K562 (cell line): ENCODE measurements around the gene NRM. TPM values are rescaled to one million over a fixed set of nuclear protein-coding genes. Genes with fewer than 3 reads are reported as not detected.

ENCODE experiments used
- ATAC-seq: fragments of 200-7000 bp; cut with Tn5 transposase; 3 replicates; pipeline ENCODE4 v1.9.1; 2020; ENCODE audit warnings: moderate library complexity
- BruUV-seq: library from RNA; stranded (reverse); fragments of 400-500 nt; replicated peaks from 2 replicates; lab custom pipeline; 2021; lab: Mats Ljungman, UMichigan
- CTCF ChIA-PET: fragments of 300-600 bp; formaldehyde crosslinking; extraction: SDS; loops from one replicate; lab custom pipeline; 2021; ENCODE audit warnings: low intra/inter-chr PET ratio; lab: Yijun Ruan, JAX
- POLR2A ChIA-PET: fragments of 300-600, 350-650 bp; sonication (Branson Sonifier 250); formaldehyde crosslinking; extraction: SDS; loops from one replicate; lab custom pipeline; 2021; ENCODE audit warnings: antibody characterized with exemption, inconsistent platforms; lab: Yijun Ruan, JAX
- DNase-seq, 4 experiments: peaks; one replicate each; pipeline versions ENCODE4 v3.0.0 to v3.0.0-alpha.2; 2011 to 2018; ENCODE audit warnings: low spot score in 3 of 4, mixed read lengths in 3 of 4; ENCODE audit errors: extremely low read depth in 1 of 4
- FAIRE-seq: peaks from 2 replicates; lab custom pipeline; 2011; peaks lifted over from hg19 to GRCh38; lab: Jason Lieb, UNC
- H2AFZ ChIP-seq: 2 replicates; pipeline ENCODE4 v1.6.0; 2011; ENCODE audit warnings: low read depth, low read length, control low read depth, inconsistent platforms
- H3K27ac ChIP-seq: fragments of 200-600 bp; 3 replicates; pipeline ENCODE4 v1.8.0; 2011; ENCODE audit warnings: low read depth, mild to moderate bottlenecking, control low read depth, inconsistent platforms, low read length, moderate library complexity, mixed read lengths; ENCODE audit errors: extremely low read depth
- H3K27me3 ChIP-seq, 2 experiments: fragments of 300-600 bp in 1 of 2; 2 replicates in 1 of 2; 3 replicates in 1 of 2; pipeline versions ENCODE4 v1.6.0 to v1.8.0; 2011; ENCODE audit warnings: inconsistent platforms in 2 of 2, low read length in 2 of 2, mild to moderate bottlenecking in 1 of 2, mixed read lengths in 1 of 2, moderate library complexity in 1 of 2; ENCODE audit not compliant: control insufficient read depth in 2 of 2, insufficient read depth in 2 of 2
- H3K36me3 ChIP-seq: fragments of 300-600 bp; 3 replicates; pipeline ENCODE4 v1.8.0; 2011; ENCODE audit warnings: mild to moderate bottlenecking, low read length, inconsistent platforms; ENCODE audit not compliant: control insufficient read depth, insufficient read depth
- H3K4me1 ChIP-seq, 2 experiments: fragments of 200-600 bp in 1 of 2; replicated peaks in 1 of 2; 2 replicates in 1 of 2; 3 replicates in 1 of 2; pipeline versions ENCODE4 v1.5.1 to v1.8.0; 2011; ENCODE audit warnings: inconsistent platforms in 2 of 2, low read length in 2 of 2, mild to moderate bottlenecking in 1 of 2, mixed read lengths in 1 of 2, moderate library complexity in 1 of 2; ENCODE audit not compliant: control insufficient read depth in 2 of 2, insufficient read depth in 2 of 2
- H3K4me2 ChIP-seq: 2 replicates; pipeline ENCODE4 v1.6.1; 2011; ENCODE audit warnings: low read length, control low read depth, inconsistent platforms, mixed read lengths; ENCODE audit not compliant: insufficient read depth
- H3K4me3 ChIP-seq: fragments of 200-600 bp; sonication (generic), shearing (Covaris generic); 2 replicates; pipeline ENCODE4 v1.5.1; 2016; ENCODE audit warnings: control low read depth, inconsistent platforms
- H3K79me2 ChIP-seq: fragments of 200-600 bp; 3 replicates; pipeline ENCODE4 v1.8.0; 2011; ENCODE audit warnings: low read length, inconsistent platforms; ENCODE audit not compliant: control insufficient read depth, insufficient read depth
- H3K9ac ChIP-seq, 2 experiments: 2 replicates each; pipeline versions ENCODE4 v1.6.0 to v1.6.1; 2011; ENCODE audit warnings: low read depth in 2 of 2, low read length in 2 of 2, control low read depth in 1 of 2, inconsistent platforms in 1 of 2, mild to moderate bottlenecking in 1 of 2, mixed read lengths in 1 of 2; ENCODE audit not compliant: insufficient read depth in 1 of 2
- H3K9me1 ChIP-seq: one replicate; pipeline ENCODE4 v1.6.0; 2011; ENCODE audit warnings: inconsistent platforms, mild to moderate bottlenecking, low read length, moderate library complexity; ENCODE audit not compliant: control insufficient read depth, insufficient read depth
- H3K9me3 ChIP-seq: replicated peaks from 2 replicates; pipeline ENCODE4 v1.5.1; 2011; ENCODE audit warnings: low read depth, low read length, inconsistent platforms; ENCODE audit not compliant: control insufficient read depth, insufficient read depth
- H4K20me1 ChIP-seq: replicated peaks from 2 replicates; pipeline ENCODE4 v1.6.1; 2011; ENCODE audit warnings: low read length, inconsistent platforms, mixed read lengths; ENCODE audit not compliant: control insufficient read depth, insufficient read depth
- CTCF ChIP-seq, 3 experiments: IDR thresholded peaks in 2 of 3; conservative IDR thresholded peaks in 1 of 3; 2 replicates each; pipeline ENCODE4 v1.5.1; 2011 to 2012; ENCODE audit warnings: low read length in 3 of 3, mild to moderate bottlenecking in 3 of 3, control low read depth in 2 of 3, improper control_type of control experiment in 1 of 3, inconsistent platforms in 1 of 3, low read depth in 1 of 3, mixed read lengths in 1 of 3, moderate library complexity in 1 of 3; ENCODE audit not compliant: insufficient read depth in 2 of 3
- ETS2 ChIP-seq: IDR thresholded peaks from 2 replicates; pipeline ENCODE4 v1.6.1; 2016; ENCODE audit warnings: borderline replicate concordance, missing genetic modification characterization, mild to moderate bottlenecking, moderate library complexity, missing compliant biosample characterization; ENCODE audit not compliant: poor library complexity, severe bottlenecking
- FOXJ2 ChIP-seq: fragments of 200-800 bp; sonication (Bioruptor generic); IDR thresholded peaks from 2 replicates; pipeline ENCODE4 v1.6.1; 2016; ENCODE audit warnings: missing genetic modification characterization, missing compliant biosample characterization
- MAX ChIP-seq: sonication (generic); formaldehyde crosslinking; IDR thresholded peaks from 2 replicates; pipeline ENCODE4 v1.9.0; 2022; ENCODE audit warnings: mild to moderate bottlenecking, missing genetic modification reagents
- MLLT1 ChIP-seq, 2 experiments: fragments of 450-650 bp; IDR thresholded peaks; 2 replicates each; pipeline ENCODE4 v1.6.1; 2016
- RBFOX2 ChIP-seq: fragments of 200-400 bp; formaldehyde crosslinking; IDR thresholded peaks from 2 replicates; pipeline ENCODE4 v1.6.1; 2017; ENCODE audit warnings: low read depth, mild to moderate bottlenecking, low read length, moderate library complexity
- RFX5 ChIP-seq: IDR thresholded peaks from 2 replicates; pipeline ENCODE4 v1.6.1; 2011; ENCODE audit warnings: low read depth, mild to moderate bottlenecking, improper control_type of control experiment, low read length
- ZBED1 ChIP-seq: IDR thresholded peaks from 2 replicates; pipeline ENCODE4 v1.6.1; 2014
- ZNF717 ChIP-seq: fragments of 250-450 bp; sonication (Bioruptor Pico); IDR thresholded peaks from 2 replicates; pipeline ENCODE4 v1.5.0; 2021
- WGBS: fragments of 100-300 bp; shearing (Covaris generic); methylation state at CpG from one replicate; pipeline ENCODE4 v1.1.6; 2016; ENCODE audit warnings: low coverage, mixed read lengths; ENCODE audit not compliant: insufficient coverage; ENCODE audit errors: missing lambda C conversion rate; 5-methylcytosine and 5-hydroxymethylcytosine counted together
- in situ Hi-C: fragments of 300-500 bp; cut with MboI; formaldehyde crosslinking; loops from 4 replicates; pipeline ENCODE4 v1.15.0; 2018; ENCODE audit warnings: inconsistent platforms, mixed read lengths
- intact Hi-C: fragments of 100-400 bp; cut with micrococcal nuclease; formaldehyde crosslinking; loops from 2 replicates; pipeline ENCODE4 v1.14.2; 2022
- polyA plus RNA-seq, 8 experiments: library from polyadenylated mRNA; depleted of rRNA in 4 of 8; stranded (reverse) in 5 of 8; unstranded in 3 of 8; fragments of >200 nt; fragmentation: Nextera tagmentation in 2 of 8; fragmentation: Illumina TruSeq in 1 of 8; extraction: Ambion mirVana in 2 of 8; extraction: Trizol in 1 of 8; gene quantifications; 2 replicates each; pipeline versions ENCODE4 v1.2.1 to v1.2.3, GENCODE V29; 2011 to 2014; ENCODE audit warnings: inconsistent platforms in 1 of 8, missing spikeins in 1 of 8
- total RNA-seq, 7 experiments: library from RNA; depleted of rRNA in 6 of 7; stranded (reverse); fragments of >200 nt in 6 of 7; fragmentation: Illumina TruSeq in 2 of 7; extraction: Trizol in 2 of 7; gene quantifications; 2 replicates each; pipeline versions ENCODE4 v1.2.1 to v1.2.3, GENCODE V29; 2011 to 2021; ENCODE audit warnings: low replicate concordance in 1 of 7
- TF ChIP-seq, protein P1 (sequence below): sonication (generic); formaldehyde crosslinking; IDR thresholded peaks from 2 replicates; pipeline ENCODE4 v1.8.1; 2023; ENCODE audit warnings: mild to moderate bottlenecking, missing genetic modification reagents

The NRM gene
- total and polyA plus RNA-seq, 9 of the 15 experiments (the other 6 are each of a cell fraction or from before 2014, with no cell fraction given) = 9.7 to 58.2 (median 18.1) TPM

DNA sequence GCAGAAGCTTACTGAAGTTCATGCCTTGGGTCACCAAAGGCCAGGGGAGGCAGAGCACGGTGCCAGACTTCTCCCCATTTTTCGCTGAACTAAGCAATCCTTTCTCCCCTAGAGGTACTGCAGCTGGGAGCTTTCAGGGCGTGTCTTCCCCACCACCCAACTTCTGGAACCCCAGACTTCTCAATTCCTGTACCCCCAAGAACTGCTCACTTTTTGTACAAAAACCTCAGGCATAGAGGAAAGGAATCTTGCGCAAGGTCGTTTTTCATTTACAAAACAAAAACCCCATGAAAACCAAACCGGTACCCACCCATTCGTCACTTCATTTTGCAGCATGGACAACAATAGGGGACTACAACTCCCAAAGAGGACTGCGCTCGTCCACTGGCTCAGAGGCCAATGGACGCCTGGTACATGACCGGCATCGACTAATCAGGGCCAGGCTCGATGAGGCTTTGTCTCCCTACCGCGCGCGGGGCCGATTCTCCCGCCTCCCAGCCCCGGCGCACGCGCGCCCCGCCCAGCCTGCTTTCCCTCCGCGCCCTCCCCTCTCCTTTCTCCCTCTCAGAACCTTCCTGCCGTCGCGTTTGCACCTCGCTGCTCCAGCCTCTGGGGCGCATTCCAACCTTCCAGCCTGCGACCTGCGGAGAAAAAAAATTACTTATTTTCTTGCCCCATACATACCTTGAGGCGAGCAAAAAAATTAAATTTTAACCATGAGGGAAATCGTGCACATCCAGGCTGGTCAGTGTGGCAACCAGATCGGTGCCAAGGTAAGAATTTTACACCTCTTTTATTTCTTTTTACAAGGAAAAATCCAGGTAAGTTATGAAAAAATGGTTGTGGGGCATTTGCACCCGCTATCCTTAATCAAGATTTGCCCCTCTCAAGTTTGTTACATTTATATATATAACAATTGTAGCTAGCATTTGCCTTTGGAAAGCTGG lies 29.3 kb upstream of the NRM start, which contains the start of gene TUBB:
Gene TUBB (plus strand): TSS at position 562 of the 947 bp plus-strand sequence. CDS start 155 bp downstream, at position 717.
- Histone ChIP-seq H3K79me2 (peaks cover 92% of the 10 kb centered on the region), H3K4me2 (peak within 1 kb of the TSS; percentile 86), H3K36me3 (peaks cover 38% of the 10 kb centered on the region), H3K9me3 (no peaks in the 10 kb centered on the region), H4K20me1 (peaks cover 36% of the 10 kb centered on the region), H3K4me3 (peak within 1 kb of the TSS; percentile 89), H2AFZ (peak within 1 kb of the TSS; percentile 75), H3K9ac (peak within 1 kb of the TSS; percentile 96), H3K9me1 (no peaks in the 10 kb centered on the region), H3K4me1 (peaks cover 24 to 25% of the 10 kb centered on the region in 2 experiments), H3K27me3 (no peaks in the 10 kb centered on the region), H3K27ac (peak within 1 kb of the TSS; percentile 95)
- ATAC-seq (peak; percentile 78), FAIRE-seq (peak; percentile 93), DNase-seq (peak; percentile 83 to 100 (median 88))
- ChIA-PET POLR2A (interaction anchor here (0.6 to 27.1 kb wide), 12 partner anchors 9 to 175 kb away, joined by 3 to 524 read pairs (median 4); partner anchors contain the start of genes DHX16 and NRM), CTCF (interaction anchor here (0.9 to 5.0 kb wide), 2 partner anchors 40 to 48 kb away, joined by 3 to 92 read pairs; partner anchors contain the start of gene DHX16)
- in situ Hi-C loops = loop anchor here (5.0 to 10.0 kb wide), 2 partner anchors 45 to 238 kb away; partner anchors contain the start of gene DHX16
- WGBS = 1% methylated on average over 36 of the region's 38 CpGs
- BruUV-seq = TSS peak; percentile 45
- intact Hi-C loops = loop anchor here (1.0 to 2.0 kb wide), 4 partner anchors 23 to 163 kb away; partner anchors contain the start of genes FLOT1, GNL1, PPP1R18 and PRR3
- TF ChIP-seq MAX (CRISPR knock-in tag) = peak; percentile 30; the same call in 1 of the 2 replicates
- peak; percentile 96 for TF ChIP-seq RBFOX2
- TF ChIP-seq ZBED1 = peak; percentile 92
- no peak for TF ChIP-seq ETS2 (tag)
- TF ChIP-seq FOXJ2 = peak; percentile 14; the same call in 1 of the 2 replicates
- TF ChIP-seq ZNF717 (CRISPR knock-in tag) = no peak
- TF ChIP-seq CTCF (IDR thresholded peaks at IDR 0.05 in 2 of 3, conservative IDR thresholded peaks at IDR 0.05 in 1 of 3; ENCODE audit: insufficient read depth in 2 of 3, low read depth in 1 of 3, low read length in 3 of 3) = peak in 2 of 3 experiments; percentile 13 to 14; a peak in 2 of 6 replicates
- TF ChIP-seq, protein P1, sequence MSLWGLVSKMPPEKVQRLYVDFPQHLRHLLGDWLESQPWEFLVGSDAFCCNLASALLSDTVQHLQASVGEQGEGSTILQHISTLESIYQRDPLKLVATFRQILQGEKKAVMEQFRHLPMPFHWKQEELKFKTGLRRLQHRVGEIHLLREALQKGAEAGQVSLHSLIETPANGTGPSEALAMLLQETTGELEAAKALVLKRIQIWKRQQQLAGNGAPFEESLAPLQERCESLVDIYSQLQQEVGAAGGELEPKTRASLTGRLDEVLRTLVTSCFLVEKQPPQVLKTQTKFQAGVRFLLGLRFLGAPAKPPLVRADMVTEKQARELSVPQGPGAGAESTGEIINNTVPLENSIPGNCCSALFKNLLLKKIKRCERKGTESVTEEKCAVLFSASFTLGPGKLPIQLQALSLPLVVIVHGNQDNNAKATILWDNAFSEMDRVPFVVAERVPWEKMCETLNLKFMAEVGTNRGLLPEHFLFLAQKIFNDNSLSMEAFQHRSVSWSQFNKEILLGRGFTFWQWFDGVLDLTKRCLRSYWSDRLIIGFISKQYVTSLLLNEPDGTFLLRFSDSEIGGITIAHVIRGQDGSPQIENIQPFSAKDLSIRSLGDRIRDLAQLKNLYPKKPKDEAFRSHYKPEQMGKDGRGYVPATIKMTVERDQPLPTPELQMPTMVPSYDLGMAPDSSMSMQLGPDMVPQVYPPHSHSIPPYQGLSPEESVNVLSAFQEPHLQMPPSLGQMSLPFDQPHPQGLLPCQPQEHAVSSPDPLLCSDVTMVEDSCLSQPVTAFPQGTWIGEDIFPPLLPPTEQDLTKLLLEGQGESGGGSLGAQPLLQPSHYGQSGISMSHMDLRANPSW (CRISPR knock-in tag) = no peak
- TF ChIP-seq MLLT1 (IDR thresholded peaks at IDR 0.05) = peak; percentile 89 to 92
- TF ChIP-seq RFX5 = 0 out of 2 replicates have a peak, but pooled peaks have one; percentile 3
